Loucy (cell line): Measurements from ENCODE around the gene FAM210B.

Source experiments
- EZH2phosphoT487 ChIP-seq: fragments of 200-600 bp; IDR thresholded peaks from 2 replicates; pipeline ENCODE4 v1.6.1; 2018; ENCODE audit warnings: antibody characterized with exemption, mild to moderate bottlenecking, moderate library complexity, borderline replicate concordance
- TF ChIP-seq, protein P1 (sequence below): fragments of 200-600 bp; sonication (generic); conservative IDR thresholded peaks from 2 replicates; pipeline ENCODE4 v1.5.1; 2014; ENCODE audit warnings: mild to moderate bottlenecking, antibody characterized with exemption, low read length

DNA sequence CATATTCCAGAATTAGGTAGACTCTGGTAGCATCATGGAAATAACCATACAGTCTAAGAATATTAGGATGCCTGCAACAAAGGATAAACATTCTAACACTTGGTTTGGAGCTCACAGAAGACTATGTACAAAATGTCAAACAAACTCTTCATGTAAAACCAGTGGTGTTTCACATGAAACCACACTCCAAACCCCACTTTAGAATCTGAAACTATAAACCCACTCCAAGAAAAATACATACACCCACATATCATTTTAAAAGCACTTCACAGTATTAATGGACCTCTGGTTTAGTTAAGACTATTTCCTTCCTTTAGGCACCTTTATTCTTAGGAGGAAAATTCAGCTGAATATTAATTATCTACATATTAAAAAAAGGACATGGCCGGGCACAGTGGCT is 22.7 kb downstream of the FAM210B start:
- TF ChIP-seq, protein P1, sequence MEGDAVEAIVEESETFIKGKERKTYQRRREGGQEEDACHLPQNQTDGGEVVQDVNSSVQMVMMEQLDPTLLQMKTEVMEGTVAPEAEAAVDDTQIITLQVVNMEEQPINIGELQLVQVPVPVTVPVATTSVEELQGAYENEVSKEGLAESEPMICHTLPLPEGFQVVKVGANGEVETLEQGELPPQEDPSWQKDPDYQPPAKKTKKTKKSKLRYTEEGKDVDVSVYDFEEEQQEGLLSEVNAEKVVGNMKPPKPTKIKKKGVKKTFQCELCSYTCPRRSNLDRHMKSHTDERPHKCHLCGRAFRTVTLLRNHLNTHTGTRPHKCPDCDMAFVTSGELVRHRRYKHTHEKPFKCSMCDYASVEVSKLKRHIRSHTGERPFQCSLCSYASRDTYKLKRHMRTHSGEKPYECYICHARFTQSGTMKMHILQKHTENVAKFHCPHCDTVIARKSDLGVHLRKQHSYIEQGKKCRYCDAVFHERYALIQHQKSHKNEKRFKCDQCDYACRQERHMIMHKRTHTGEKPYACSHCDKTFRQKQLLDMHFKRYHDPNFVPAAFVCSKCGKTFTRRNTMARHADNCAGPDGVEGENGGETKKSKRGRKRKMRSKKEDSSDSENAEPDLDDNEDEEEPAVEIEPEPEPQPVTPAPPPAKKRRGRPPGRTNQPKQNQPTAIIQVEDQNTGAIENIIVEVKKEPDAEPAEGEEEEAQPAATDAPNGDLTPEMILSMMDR = no peak
- no peak for TF ChIP-seq EZH2phosphoT487
